Subcutaneous adipose tissue (tissue), 4 donors: ENCODE data around the gene WFDC12. TPM values are rescaled to one million over a fixed set of nuclear protein-coding genes. Genes with fewer than 3 reads are reported as not detected.

ENCODE experiments used
- total RNA-seq, 4 donors: library from RNA; depleted of rRNA; stranded (reverse); fragments of >200 nt; gene quantifications; one replicate each; pipeline ENCODE4 v1.1.0, GENCODE V29; 2016
- TF ChIP-seq, protein P1 (sequence below): fragments of 450-650 bp; IDR thresholded peaks from one replicate; pipeline ENCODE4 v1.5.1; 2016; ENCODE audit warnings: low read depth, mild to moderate bottlenecking, control low read depth, antibody characterized with exemption, moderate library complexity

WFDC12 gene
- total RNA-seq, 4 donors from 2014 or later = not detected

DNA sequence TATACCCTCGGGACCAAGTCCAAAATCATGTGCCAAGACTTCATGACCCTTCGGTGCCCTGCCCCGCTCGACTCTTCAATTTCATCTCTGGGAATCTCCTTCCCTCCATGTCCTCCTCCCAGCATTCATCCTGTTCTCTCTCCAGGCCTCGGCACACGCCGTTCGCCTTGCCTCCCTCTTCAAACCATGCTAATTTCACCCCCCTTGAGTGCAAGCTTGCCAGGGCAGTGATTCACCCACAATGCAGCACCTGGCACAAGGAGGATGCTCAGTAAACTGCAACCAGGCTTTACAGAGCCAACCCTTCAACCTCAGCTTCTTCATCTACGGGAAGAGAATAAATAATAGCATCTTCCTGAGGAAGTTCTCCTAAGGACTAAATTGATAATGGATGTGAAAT, 27.5 kb downstream of the WFDC12 start:
- TF ChIP-seq, protein P1, sequence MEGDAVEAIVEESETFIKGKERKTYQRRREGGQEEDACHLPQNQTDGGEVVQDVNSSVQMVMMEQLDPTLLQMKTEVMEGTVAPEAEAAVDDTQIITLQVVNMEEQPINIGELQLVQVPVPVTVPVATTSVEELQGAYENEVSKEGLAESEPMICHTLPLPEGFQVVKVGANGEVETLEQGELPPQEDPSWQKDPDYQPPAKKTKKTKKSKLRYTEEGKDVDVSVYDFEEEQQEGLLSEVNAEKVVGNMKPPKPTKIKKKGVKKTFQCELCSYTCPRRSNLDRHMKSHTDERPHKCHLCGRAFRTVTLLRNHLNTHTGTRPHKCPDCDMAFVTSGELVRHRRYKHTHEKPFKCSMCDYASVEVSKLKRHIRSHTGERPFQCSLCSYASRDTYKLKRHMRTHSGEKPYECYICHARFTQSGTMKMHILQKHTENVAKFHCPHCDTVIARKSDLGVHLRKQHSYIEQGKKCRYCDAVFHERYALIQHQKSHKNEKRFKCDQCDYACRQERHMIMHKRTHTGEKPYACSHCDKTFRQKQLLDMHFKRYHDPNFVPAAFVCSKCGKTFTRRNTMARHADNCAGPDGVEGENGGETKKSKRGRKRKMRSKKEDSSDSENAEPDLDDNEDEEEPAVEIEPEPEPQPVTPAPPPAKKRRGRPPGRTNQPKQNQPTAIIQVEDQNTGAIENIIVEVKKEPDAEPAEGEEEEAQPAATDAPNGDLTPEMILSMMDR = no peak

DNA sequence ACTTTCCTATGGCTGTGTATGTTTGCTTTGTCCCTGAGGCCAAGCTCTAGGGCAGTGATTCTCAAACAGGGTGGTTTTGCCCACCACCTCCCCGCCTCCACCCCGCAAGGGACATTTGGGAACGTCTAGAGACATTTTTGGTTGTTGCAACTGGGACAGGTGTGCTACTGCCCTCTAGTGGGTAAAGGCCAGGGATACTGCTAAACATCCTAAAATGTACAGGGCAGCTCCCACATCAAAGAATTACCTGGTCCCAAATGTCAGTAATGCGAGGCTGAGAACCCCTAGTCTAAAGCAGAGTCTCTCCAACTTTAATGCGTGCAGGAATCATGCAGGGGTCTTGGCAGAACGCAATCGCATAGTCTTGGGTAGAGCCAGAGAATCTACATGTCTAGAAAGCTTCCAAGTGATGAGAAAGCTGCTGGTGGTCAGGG, 28.4 kb downstream of the WFDC12 start:
- TF ChIP-seq, protein P1 = no peak

DNA sequence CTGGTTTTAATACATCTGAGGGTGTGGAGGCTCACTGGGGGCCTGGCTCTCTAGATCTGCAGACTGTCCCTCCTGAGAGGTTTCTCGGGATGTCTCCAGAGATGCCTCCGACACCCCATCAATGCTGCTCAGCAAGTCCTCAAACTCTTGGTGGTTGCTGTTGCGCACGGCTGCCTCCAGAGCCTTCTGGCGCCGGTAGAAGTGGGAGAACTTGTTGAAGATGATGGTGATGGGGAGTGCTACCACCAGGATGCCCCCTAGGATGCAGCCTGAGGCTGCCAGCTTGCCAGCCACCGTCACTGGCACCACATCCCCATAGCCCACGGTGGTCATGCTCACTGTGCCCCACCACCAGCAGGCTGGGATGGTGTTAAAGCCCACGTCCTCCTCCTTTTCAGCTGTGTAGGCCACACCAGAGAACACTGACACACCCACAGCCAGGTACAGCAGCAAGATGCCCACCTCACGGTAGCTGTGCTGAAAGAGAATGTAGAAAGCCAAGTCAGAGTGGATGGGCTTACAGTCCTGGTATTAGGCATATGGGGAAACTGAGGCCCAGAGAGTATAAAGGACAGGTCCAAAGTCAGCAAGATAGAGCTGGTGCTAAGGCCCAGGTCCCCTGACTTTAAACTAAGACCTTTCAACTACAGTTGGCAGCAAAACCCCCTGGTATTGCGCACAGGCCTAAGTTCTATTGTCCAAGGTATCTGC, 29.2 kb downstream of the WFDC12 start:
- TF ChIP-seq, protein P1 = no peak

DNA sequence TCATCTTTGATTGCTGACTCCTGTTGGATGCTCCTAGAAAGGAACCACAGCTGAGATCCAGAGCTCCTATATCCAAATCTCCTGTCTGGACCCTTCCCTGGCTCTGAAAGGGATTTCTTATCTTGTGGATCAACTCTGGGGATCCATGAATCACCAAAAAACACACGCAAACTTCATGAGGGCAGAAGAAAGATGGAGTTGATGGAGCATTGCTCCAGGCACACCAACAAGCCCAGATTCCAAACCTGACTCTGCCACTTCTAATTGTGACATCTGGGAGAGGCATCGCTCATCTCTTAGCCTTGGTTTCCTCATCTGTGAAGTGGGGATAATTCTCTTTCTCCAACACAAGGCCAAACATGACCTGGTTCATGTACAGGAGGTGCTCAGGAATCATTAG, 30.1 kb downstream of the WFDC12 start:
- TF ChIP-seq, protein P1 = no peak

DNA sequence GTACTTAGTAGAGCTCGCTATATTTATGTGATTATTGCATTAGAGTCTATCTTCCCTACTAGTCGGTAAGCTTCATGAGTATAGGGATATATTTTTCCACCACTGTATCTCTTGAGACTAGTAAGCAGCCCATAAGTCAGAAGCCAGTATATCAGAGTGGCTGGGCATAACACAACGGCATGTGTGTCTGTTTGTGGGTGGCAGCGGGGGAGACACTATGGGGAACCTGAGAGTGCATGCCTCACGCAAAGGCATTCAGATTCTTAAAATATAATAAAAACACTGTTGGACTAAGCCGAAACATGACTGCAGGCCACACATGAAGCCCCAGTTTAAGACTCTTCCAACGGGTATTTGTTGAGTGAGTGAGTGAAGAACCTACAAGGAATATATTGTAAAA, 31.4 kb downstream of the WFDC12 start:
- TF ChIP-seq, protein P1 = no peak

DNA sequence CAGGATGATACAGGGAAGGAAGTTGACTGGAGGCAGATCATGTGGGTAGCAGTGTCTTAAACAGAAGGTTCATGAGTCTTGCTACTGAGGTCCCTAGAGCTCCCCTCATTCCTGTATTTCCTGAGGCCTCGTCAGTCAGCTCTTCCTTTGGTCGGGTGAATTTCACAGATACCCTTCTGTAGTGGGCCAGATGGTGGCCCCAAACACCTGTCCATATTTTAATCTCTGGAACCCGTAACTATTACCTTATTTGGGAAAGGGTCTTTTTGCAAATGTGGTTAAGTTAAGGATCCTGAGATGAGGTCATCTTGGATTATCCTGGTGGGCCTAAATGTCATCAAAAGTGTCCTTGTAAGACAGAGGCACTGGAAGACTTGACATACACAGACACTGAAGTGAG, 32.9 kb downstream of the WFDC12 start:
- TF ChIP-seq, protein P1 = no peak

DNA sequence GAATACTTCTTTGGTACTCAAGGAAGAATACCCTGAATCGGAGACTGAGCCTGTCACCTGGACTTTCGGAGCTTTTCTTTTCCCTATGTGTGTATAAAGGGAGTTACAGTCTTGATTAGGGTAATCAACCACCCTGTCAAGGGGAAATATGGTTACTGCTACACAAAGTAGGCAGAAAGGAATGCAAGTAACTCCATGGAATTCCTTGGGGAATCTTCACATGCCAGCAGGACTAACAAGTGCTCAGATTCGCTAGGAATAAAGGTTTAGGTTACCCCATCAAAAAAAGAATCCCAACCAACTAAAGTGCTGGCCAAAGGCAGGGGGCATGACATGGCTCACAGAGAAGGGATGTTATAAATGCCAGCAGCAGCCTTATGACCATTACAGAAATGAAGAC, 33.8 kb downstream of the WFDC12 start:
- TF ChIP-seq, protein P1 = no peak
